Testis (tissue), 3 donors: Measurements from ENCODE around the gene ADAM8. TPM values are rescaled to one million over a fixed set of nuclear protein-coding genes. Genes with fewer than 3 reads are reported as not detected.
"Not testable (repeated sequence)": the region's sequence is repeated elsewhere in the genome, so short reads cannot be mapped to it uniquely, and the experiment has no call there.

Experiments used
- DNase-seq: peaks from one replicate; pipeline ENCODE4 v3.0.0-alpha.2; 2019
- H3K27ac ChIP-seq, 2 donors: fragments of 200-600 bp; sonication (generic); one replicate each; pipeline ENCODE4 v1.5.1; 2019
- H3K27me3 ChIP-seq: fragments of 200-600 bp; sonication (generic); one replicate; pipeline ENCODE4 v1.5.1; 2019
- H3K36me3 ChIP-seq: fragments of 200-600 bp; sonication (generic); one replicate; pipeline ENCODE4 v1.5.1; 2017; ENCODE audit warnings: low read depth; ENCODE audit errors: missing control alignments
- H3K4me1 ChIP-seq: fragments of 200-600 bp; sonication (generic); one replicate; pipeline ENCODE4 v1.5.1; 2019
- H3K4me3 ChIP-seq, 2 donors: fragments of 200-600 bp; sonication (generic); one replicate each; pipeline ENCODE4 v1.5.1; 2017 to 2019
- H3K9me3 ChIP-seq: fragments of 200-600 bp; sonication (generic); one replicate; pipeline ENCODE4 v1.5.1; 2017
- CTCF ChIP-seq, 3 experiments: fragments of 450-650 bp in 2 of 3; fragments of 200-600 bp in 1 of 3; sonication (generic) in 1 of 3; IDR thresholded peaks; one replicate each; pipeline ENCODE4 v1.5.1; 2016 to 2019; ENCODE audit warnings: antibody characterized with exemption in 3 of 3, mild to moderate bottlenecking in 2 of 3, moderate library complexity in 1 of 3
- POLR2A ChIP-seq: fragments of 450-650 bp; IDR thresholded peaks from one replicate; pipeline ENCODE4 v1.6.1; 2017; ENCODE audit warnings: antibody characterized with exemption, mild to moderate bottlenecking, moderate library complexity
- WGBS, 2 donors: methylation state at CpG; one replicate each; pipeline ENCODE4 v1.1.5; 2018; 5-methylcytosine and 5-hydroxymethylcytosine counted together
- intact Hi-C: fragments of 100-400 bp; cut with DNase I; formaldehyde crosslinking; loops from one replicate; pipeline ENCODE4 v1.15.1; 2023; ENCODE audit warnings: low total_unique reads
- polyA plus RNA-seq: library from polyadenylated mRNA; stranded (reverse); fragments of 350-450 nt; fragmentation: Illumina TruSeq; extraction: RNeasy Lipid Tissue Mini Kit (QIAGEN cat#74804); gene quantifications from one replicate; pipeline ENCODE4 v1.2.3, GENCODE V29; 2014; ENCODE audit warnings: low read depth, low replicate concordance; ENCODE audit not compliant: insufficient read depth
- total RNA-seq, 2 donors: library from RNA; depleted of rRNA; stranded (reverse); fragments of >200 nt; gene quantifications; one replicate each; pipeline ENCODE4 v1.2.3, GENCODE V29; 2016

The ADAM8 gene
- total and polyA plus RNA-seq, 3 donors from 2014 or later = 3.5 to 14.6 (median 12.8) TPM

DNA sequence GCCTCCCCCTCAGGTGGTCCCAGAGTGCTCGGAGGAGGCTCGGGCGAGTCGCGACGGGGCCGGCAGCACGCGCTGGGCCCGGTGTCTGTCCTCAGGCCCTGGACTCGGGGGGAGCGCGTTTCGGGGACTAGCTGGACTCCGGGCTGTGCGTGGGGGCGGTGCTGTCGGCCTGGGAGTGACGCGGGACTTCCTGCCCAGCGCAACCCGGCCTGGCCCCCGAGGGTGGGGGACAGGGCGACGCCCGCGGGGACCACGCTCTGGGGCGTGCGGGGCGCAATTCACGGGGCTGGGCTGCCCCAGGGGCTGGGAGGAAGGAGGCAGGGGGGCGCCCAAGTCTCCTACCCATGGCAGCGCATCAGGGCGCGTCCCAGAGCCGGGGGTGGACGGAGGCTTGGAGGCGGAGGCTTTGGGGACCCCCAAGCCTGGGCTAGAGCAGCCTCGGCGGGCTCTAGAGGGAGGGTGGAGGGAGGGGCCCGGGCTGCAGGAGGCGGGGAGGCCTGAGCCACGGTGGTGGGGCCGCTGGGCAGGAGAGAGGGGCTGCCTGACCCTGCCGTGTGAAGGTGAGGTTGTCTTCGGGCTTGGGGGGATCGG is 41.3 kb downstream of the ADAM8 start:
- TF ChIP-seq POLR2A (no peak), CTCF (IDR thresholded peaks at IDR 0.05) (no peak)
- Histone ChIP-seq H3K4me3 (no peak overlapping the region), H3K4me1 (peaks cover 6% of the 10 kb centered on the region), H3K27me3 (no peaks in the 10 kb centered on the region), H3K9me3 (no peaks in the 10 kb centered on the region), H3K27ac (peak overlapping the region in 1 of 2 donors; percentile 41), H3K36me3 (no peaks in the 10 kb centered on the region)
- DNase-seq = no peak
- intact Hi-C loops = no loop called here
- 10 to 28% methylated on average over 3 to 21 of the region's 48 CpGs for WGBS, 2 donors

- WGBS, 2 donors = 75 to 76% methylated on average over 7 to 9 of the region's 10 CpGs
- DNase-seq, H3K4me3 ChIP-seq, H3K27me3 ChIP-seq, H3K27ac ChIP-seq, H3K4me1 ChIP-seq, H3K9me3 ChIP-seq, H3K36me3 ChIP-seq, intact Hi-C loops: not testable (repeated sequence)
These were observed 41.9 kb downstream of the ADAM8 start for GRCh38 chr10:133234796-133235195.

DNA sequence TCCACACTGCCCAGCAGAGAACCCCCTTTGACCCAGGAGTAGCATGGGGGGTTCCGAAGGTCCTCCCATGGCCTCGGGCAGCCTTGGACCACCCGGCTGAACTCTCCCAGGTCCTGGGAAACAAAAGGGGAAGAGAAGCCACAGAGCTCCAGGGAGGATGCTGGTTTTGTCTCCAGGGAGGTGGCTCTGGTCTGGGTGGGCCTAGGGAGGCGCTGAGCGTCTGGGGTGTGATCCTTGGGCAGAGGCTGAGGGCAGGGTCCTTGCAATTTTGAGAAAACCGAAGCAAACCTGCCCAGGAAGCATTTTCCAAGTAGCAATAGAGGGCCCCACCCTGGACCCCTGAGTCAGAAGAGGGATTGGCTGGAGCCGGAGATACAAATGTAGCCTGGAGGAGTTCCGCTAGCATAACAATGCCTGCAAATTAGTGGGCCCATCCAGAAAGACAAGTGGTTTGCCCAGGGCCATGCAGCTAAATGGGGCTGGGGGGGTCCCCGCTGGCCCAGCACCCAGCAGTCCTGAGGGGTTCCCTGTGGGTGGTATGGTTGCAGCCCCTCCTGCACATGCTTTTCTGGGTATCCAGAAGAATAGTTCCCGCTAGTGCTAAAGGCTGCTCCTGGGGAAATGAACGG is 44.6 kb downstream of the ADAM8 start:
- DNase-seq = no peak
- Histone ChIP-seq H3K9me3 (no peaks in the 10 kb centered on the region), H3K36me3 (no peaks in the 10 kb centered on the region), H3K27me3 (no peaks in the 10 kb centered on the region), H3K4me3 (no peak overlapping the region), H3K4me1 (peaks cover 3% of the 10 kb centered on the region), H3K27ac (no peak overlapping the region)
- intact Hi-C loops = no loop called here
- TF ChIP-seq CTCF (IDR thresholded peaks at IDR 0.05) (no peak), POLR2A (no peak)
- WGBS, 2 donors = 63 to 78% methylated on average over 11 of the region's 11 CpGs

GRCh38 chr10:133231244-133231945 is 45.3 kb downstream of the ADAM8 start:
- no peaks in the 10 kb centered on the region for H3K4me1 ChIP-seq
- 18 to 20% methylated on average over 30 to 41 of the region's 44 CpGs for WGBS, 2 donors
- TF ChIP-seq CTCF (IDR thresholded peaks at IDR 0.05) = no peak
- no peak for TF ChIP-seq POLR2A
- H3K27ac ChIP-seq = no peak overlapping the region
- DNase-seq = no peak
- intact Hi-C loops = no loop called here
- H3K9me3 ChIP-seq = no peaks in the 10 kb centered on the region
- no peaks in the 10 kb centered on the region for H3K36me3 ChIP-seq
- H3K27me3 ChIP-seq = no peaks in the 10 kb centered on the region
- H3K4me3 ChIP-seq = peak overlapping the region; percentile 20 to 26

GRCh38 chr10:133230387-133231195 is 46.1 kb downstream of the ADAM8 start:
- H3K36me3 ChIP-seq = no peaks in the 10 kb centered on the region
- no peaks in the 10 kb centered on the region for H3K9me3 ChIP-seq
- no peak for DNase-seq
- TF ChIP-seq POLR2A (no peak), CTCF (IDR thresholded peaks at IDR 0.05) (no peak)
- H3K4me1 ChIP-seq = no peaks in the 10 kb centered on the region
- peak overlapping the region in 1 of 2 donors; percentile 26 for H3K4me3 ChIP-seq
- no peaks in the 10 kb centered on the region for H3K27me3 ChIP-seq
- intact Hi-C loops = no loop called here
- 0 to 3% methylated on average over 4 to 48 of the region's 122 CpGs for WGBS, 2 donors
- no peak overlapping the region for H3K27ac ChIP-seq
